H1 (cell line): ENCODE measurements around the gene MINAR1. TPM values are rescaled to one million over a fixed set of nuclear protein-coding genes. Genes with fewer than 3 reads are reported as not detected.

Source experiments
- CTCF ChIA-PET: fragments of 300-600 bp; sonication (Branson Sonifier 250); formaldehyde crosslinking; loops from one replicate; lab custom pipeline; 2021; ENCODE audit not compliant: partially characterized antibody; lab: Charles Lee
- POLR2A ChIA-PET: fragments of 300-600 bp; sonication (Branson Sonifier 250); formaldehyde crosslinking; loops from one replicate; lab custom pipeline; 2021; ENCODE audit warnings: inconsistent platforms; ENCODE audit not compliant: partially characterized antibody; lab: Charles Lee
- DNase-seq, 2 experiments: peaks; one replicate each; pipeline versions ENCODE4 v3.0.0 to v3.0.0-alpha.2; 2010 to 2022; ENCODE audit warnings: low spot score in 2 of 2, low read depth in 1 of 2, mixed read lengths in 1 of 2
- FAIRE-seq: peaks from 2 replicates; lab custom pipeline; 2011; peaks lifted over from hg19 to GRCh38; lab: Jason Lieb, UNC
- H2AFZ ChIP-seq: 2 replicates; pipeline ENCODE4 v1.8.1; 2012; ENCODE audit warnings: low read length, inconsistent platforms
- H2AK5ac ChIP-seq: 2 replicates; pipeline ENCODE4 v1.6.1; 2013; ENCODE audit warnings: low read depth, low read length
- H2BK120ac ChIP-seq: replicated peaks from 2 replicates; pipeline ENCODE3; 2013; ENCODE audit warnings: low read depth, low read length, inconsistent platforms
- H2BK12ac ChIP-seq: 2 replicates; pipeline ENCODE4 v1.6.1; 2013; ENCODE audit warnings: low read depth, low read length
- H2BK15ac ChIP-seq: 2 replicates; pipeline ENCODE4 v1.6.1; 2013; ENCODE audit warnings: low read length
- H2BK20ac ChIP-seq: 2 replicates; pipeline ENCODE4 v1.6.1; 2013; ENCODE audit warnings: low read length
- H2BK5ac ChIP-seq: 2 replicates; pipeline ENCODE4 v1.6.1; 2013; ENCODE audit warnings: low read depth, low read length
- H3K14ac ChIP-seq: 2 replicates; pipeline ENCODE4 v1.6.1; 2013; ENCODE audit warnings: inconsistent platforms; ENCODE audit not compliant: insufficient read length
- H3K18ac ChIP-seq: 2 replicates; pipeline ENCODE4 v1.6.1; 2013; ENCODE audit warnings: low read length; ENCODE audit errors: extremely low read depth
- H3K23ac ChIP-seq: 2 replicates; pipeline ENCODE4 v1.6.1; 2013; ENCODE audit warnings: inconsistent platforms; ENCODE audit not compliant: insufficient read length
- H3K23me2 ChIP-seq: 2 replicates; pipeline ENCODE4 v1.6.1; 2013; ENCODE audit warnings: low read depth, low read length
- H3K27ac ChIP-seq: 2 replicates; pipeline ENCODE4 v1.6.1; 2011; ENCODE audit warnings: low read depth, low read length, inconsistent platforms
- H3K27me3 ChIP-seq, 4 experiments: replicated peaks in 1 of 4; 1 replicate in 1 of 4; 2 replicates in 3 of 4; pipeline versions ENCODE4 v1.6.1 to v1.8.1; 2011 to 2013; ENCODE audit warnings: low read length in 3 of 4, mild to moderate bottlenecking in 3 of 4, inconsistent platforms in 2 of 4, mixed read lengths in 2 of 4, moderate library complexity in 1 of 4; ENCODE audit not compliant: control insufficient read depth in 3 of 4, insufficient read depth in 3 of 4; ENCODE audit errors: extremely low read depth in 1 of 4
- H3K36me3 ChIP-seq, 4 experiments: 2 replicates each; pipeline versions ENCODE4 v1.6.1 to v1.8.1; 2011 to 2013; ENCODE audit warnings: mild to moderate bottlenecking in 4 of 4, low read length in 3 of 4, moderate library complexity in 2 of 4, control low read depth in 1 of 4, inconsistent platforms in 1 of 4; ENCODE audit not compliant: insufficient read depth in 4 of 4, control insufficient read depth in 2 of 4
- H3K4ac ChIP-seq: replicated peaks from 2 replicates; pipeline ENCODE3; 2013; ENCODE audit warnings: low read length, low read depth, mixed read lengths, inconsistent platforms; ENCODE audit not compliant: insufficient read length
- H3K4me1 ChIP-seq, 4 experiments: replicated peaks in 1 of 4; 1 replicate in 1 of 4; 2 replicates in 3 of 4; pipeline versions ENCODE4 v1.6.1 to v1.8.1; 2011 to 2013; ENCODE audit warnings: low read length in 3 of 4, inconsistent platforms in 2 of 4, mixed read lengths in 1 of 4; ENCODE audit not compliant: insufficient read depth in 4 of 4, control insufficient read depth in 3 of 4
- H3K4me2 ChIP-seq, 2 experiments: 2 replicates each; pipeline versions ENCODE4 v1.6.1 to v1.8.1; 2011 to 2013; ENCODE audit warnings: low read depth in 2 of 2, low read length in 2 of 2, control low read depth in 1 of 2, inconsistent platforms in 1 of 2, mild to moderate bottlenecking in 1 of 2; ENCODE audit not compliant: insufficient read depth in 1 of 2
- H3K4me3 ChIP-seq, 4 experiments: fragments of 200-600, 300-600 bp in 1 of 4; sonication (generic), shearing (Covaris generic), sonication (Bioruptor Twin) in 1 of 4; 2 replicates each; pipeline versions ENCODE4 v1.5.1 to v1.8.1; 2011 to 2016; ENCODE audit warnings: low read length in 4 of 4, low read depth in 3 of 4, control low read depth in 2 of 4, inconsistent platforms in 2 of 4, mild to moderate bottlenecking in 2 of 4, mixed read lengths in 1 of 4, moderate library complexity in 1 of 4; ENCODE audit not compliant: insufficient read depth in 2 of 4; ENCODE audit errors: extremely low read depth in 1 of 4
- H3K56ac ChIP-seq: replicated peaks from 2 replicates; pipeline ENCODE3; 2013; ENCODE audit warnings: low read depth, mild to moderate bottlenecking, mixed read lengths, low read length, inconsistent platforms; ENCODE audit not compliant: insufficient read length
- H3K79me1 ChIP-seq: 2 replicates; pipeline ENCODE4 v1.6.1; 2013; ENCODE audit warnings: low read depth, low read length, control low read depth
- H3K79me2 ChIP-seq, 2 experiments: 2 replicates each; pipeline versions ENCODE4 v1.6.1 to v1.8.1; 2012 to 2013; ENCODE audit warnings: low read length in 2 of 2, mild to moderate bottlenecking in 2 of 2, inconsistent platforms in 1 of 2; ENCODE audit not compliant: insufficient read depth in 2 of 2, control insufficient read depth in 1 of 2
- H3K9ac ChIP-seq, 4 experiments: replicated peaks in 1 of 4; 1 replicate in 1 of 4; 2 replicates in 3 of 4; pipeline versions ENCODE4 v1.6.1 to v1.8.1; 2011 to 2013; ENCODE audit warnings: low read depth in 3 of 4, low read length in 3 of 4, control low read depth in 2 of 4, mild to moderate bottlenecking in 2 of 4, moderate library complexity in 2 of 4, inconsistent platforms in 1 of 4; ENCODE audit errors: extremely low read depth in 1 of 4
- H3K9me3 ChIP-seq, 2 experiments: 2 replicates each; pipeline versions ENCODE4 v1.6.1 to v1.8.1; 2012 to 2013; ENCODE audit warnings: mild to moderate bottlenecking in 2 of 2, moderate library complexity in 2 of 2, control low read depth in 1 of 2, inconsistent platforms in 1 of 2, low read depth in 1 of 2, low read length in 1 of 2, mixed read lengths in 1 of 2; ENCODE audit not compliant: insufficient read depth in 2 of 2
- H4K20me1 ChIP-seq, 2 experiments: replicated peaks in 1 of 2; 2 replicates each; pipeline versions ENCODE3 to v1.8.1; 2011 to 2013; ENCODE audit warnings: inconsistent platforms in 2 of 2, low read length in 2 of 2, mild to moderate bottlenecking in 1 of 2; ENCODE audit not compliant: insufficient read depth in 2 of 2, control insufficient read depth in 1 of 2
- H4K5ac ChIP-seq: 2 replicates; pipeline ENCODE4 v1.6.1; 2013; ENCODE audit warnings: low read length, low read depth, mixed read lengths, inconsistent platforms; ENCODE audit not compliant: insufficient read length
- H4K8ac ChIP-seq: 2 replicates; pipeline ENCODE4 v1.8.0; 2013; ENCODE audit warnings: mild to moderate bottlenecking, moderate library complexity, low read length, inconsistent platforms; ENCODE audit not compliant: insufficient read depth; ENCODE audit errors: extremely low read depth
- H4K91ac ChIP-seq: replicated peaks from 2 replicates; pipeline ENCODE3; 2013; ENCODE audit warnings: low read length, mixed read lengths, inconsistent platforms; ENCODE audit not compliant: insufficient read length
- ASH2L ChIP-seq: fragments of 200-600, 300-600 bp; sonication (generic); IDR thresholded peaks from one replicate; pipeline ENCODE4 v1.7.1; 2017; ENCODE audit warnings: low read length
- ATF2 ChIP-seq: IDR thresholded peaks from 2 replicates; pipeline ENCODE4 v1.6.1; 2012; ENCODE audit warnings: low read length, inconsistent platforms
- BACH1 ChIP-seq: IDR thresholded peaks from 2 replicates; pipeline ENCODE4 v1.6.1; 2012; ENCODE audit warnings: low read length, improper control_type of control experiment
- BRCA1 ChIP-seq: IDR thresholded peaks from 2 replicates; pipeline ENCODE4 v1.6.1; 2012; ENCODE audit warnings: low read depth, low read length, improper control_type of control experiment
- CBX5 ChIP-seq: fragments of 300-800, 300-1000 bp; sonication (generic); IDR thresholded peaks from 2 replicates; pipeline ENCODE4 v1.7.1; 2016; ENCODE audit warnings: antibody characterized with exemption, low read length, low read depth
- EP300 ChIP-seq, 2 experiments: IDR thresholded peaks; 1 replicate in 1 of 2; 2 replicates in 1 of 2; pipeline ENCODE4 v1.6.1; 2011 to 2012; ENCODE audit warnings: low read depth in 2 of 2, low read length in 2 of 2, mild to moderate bottlenecking in 2 of 2, borderline replicate concordance in 1 of 2, inconsistent platforms in 1 of 2, moderate library complexity in 1 of 2
- JUND ChIP-seq: IDR thresholded peaks from 2 replicates; pipeline ENCODE4 v1.6.1; 2011; ENCODE audit warnings: mild to moderate bottlenecking, improper control_type of control experiment, low read length
- MAFK ChIP-seq: IDR thresholded peaks from 2 replicates; pipeline ENCODE4 v1.6.1; 2012; ENCODE audit warnings: low read depth, mild to moderate bottlenecking, improper control_type of control experiment, low read length
- NRF1 ChIP-seq: IDR thresholded peaks from 2 replicates; pipeline ENCODE4 v1.6.1; 2011; ENCODE audit warnings: mild to moderate bottlenecking, low read depth, low read length, improper control_type of control experiment
- PHF8 ChIP-seq: fragments of 200-600 bp; sonication (generic); conservative IDR thresholded peaks from 2 replicates; pipeline ENCODE4 v1.7.1; 2012; ENCODE audit warnings: low read depth, mild to moderate bottlenecking, inconsistent platforms, low read length, moderate library complexity
- POLR2AphosphoS5 ChIP-seq: IDR thresholded peaks from 2 replicates; pipeline ENCODE4 v1.6.1; 2011; ENCODE audit warnings: low read depth, low read length
- TAF7 ChIP-seq: optimal IDR thresholded peaks from 2 replicates; pipeline ENCODE3; 2011; ENCODE audit warnings: low read depth, mild to moderate bottlenecking, inconsistent platforms, low read length, moderate library complexity, borderline replicate concordance
- WGBS, 2 experiments: shearing (Covaris generic) in 1 of 2; methylation state at CpG; one replicate each; pipeline versions ENCODE4 v1.1.6 to v1.1.7; 2013 to 2015; ENCODE audit warnings: low lambda C conversion rate in 2 of 2, mixed read lengths in 2 of 2, inconsistent platforms in 1 of 2, low coverage in 1 of 2, missing lambda C conversion rate in 1 of 2; ENCODE audit not compliant: insufficient replicate concordance in 2 of 2, insufficient coverage in 1 of 2, insufficient read length in 1 of 2; ENCODE audit errors: extremely low coverage in 1 of 2, missing lambda C conversion rate in 1 of 2; 5-methylcytosine and 5-hydroxymethylcytosine counted together
- polyA plus RNA-seq, 7 experiments: library from polyadenylated mRNA; depleted of rRNA in 3 of 7; stranded (reverse) in 5 of 7; unstranded in 2 of 7; fragments of >200 nt in 5 of 7; fragments of 200-250 nt in 2 of 7; gene quantifications; 1 replicate in 5 of 7; 2 replicates in 1 of 7; 4 replicates in 1 of 7; pipeline versions ENCODE4 v1.2.1 to v1.2.3, GENCODE V29; 2011 to 2013; ENCODE audit warnings: missing spikeins in 2 of 7, mixed read lengths in 2 of 7
- total RNA-seq: library from RNA; stranded (reverse); fragmentation: NEBNext Ultra II Directional; extraction: Animal tissue kit (Norgen Biotek cat#: 25700); gene quantifications from 2 replicates; pipeline ENCODE4 v1.2.1, GENCODE V29; 2021

Gene MINAR1
- total and polyA plus RNA-seq, 2 of the 8 experiments (the other 6 are each of a cell fraction or from before 2014, with no cell fraction given) = 0.17 to 0.67 TPM

- no peak overlapping the region for H4K91ac ChIP-seq
- ChIA-PET POLR2A (no interaction called here), CTCF (interaction anchor here (1.0 to 2.5 kb wide), 7 partner anchors 12 to 132 kb away, joined by 3 to 12 read pairs (median 5); no protein-coding TSS in a partner anchor)
- H3K23me2 ChIP-seq = no peaks in the 10 kb centered on the region
- TF ChIP-seq ATF2 = no peak
- TF ChIP-seq JUND = no peak
- no peak for TF ChIP-seq POLR2AphosphoS5
- no peak for TF ChIP-seq EP300 (IDR thresholded peaks at IDR 0.05; ENCODE audit: borderline replicate concordance in 1 of 2, low read depth in 2 of 2, low read length in 2 of 2)
- TF ChIP-seq MAFK = no peak
- TF ChIP-seq PHF8 = no peak
- no peak for TF ChIP-seq CBX5
- TF ChIP-seq BRCA1 = no peak
- TF ChIP-seq NRF1 = no peak
- no peak for TF ChIP-seq ASH2L
- no peak for TF ChIP-seq BACH1
- no peak for TF ChIP-seq TAF7
- DNase-seq (no peak), FAIRE-seq (no peak)
- H3K27me3 ChIP-seq = no peaks in the 10 kb centered on the region
- H3K4ac ChIP-seq = no peak overlapping the region
- H3K14ac ChIP-seq = no peak overlapping the region
- H3K36me3 ChIP-seq = no peaks in the 10 kb centered on the region
- H3K56ac ChIP-seq = no peak overlapping the region
- H3K23ac ChIP-seq = no peak overlapping the region
- H3K9me3 ChIP-seq = no peaks in the 10 kb centered on the region
- H2BK12ac ChIP-seq = no peak overlapping the region
- H3K4me1 ChIP-seq = no peaks in the 10 kb centered on the region
- H3K79me1 ChIP-seq = no peaks in the 10 kb centered on the region
- H2AK5ac ChIP-seq = no peak overlapping the region
- 96% methylated on average over 4 of the region's 4 CpGs; no CpG with 5 or more reads in 1 of the 2 experiments for WGBS, 2 experiments
- H4K8ac ChIP-seq = no peak overlapping the region
- H3K4me2 ChIP-seq = no peak overlapping the region
- H3K79me2 ChIP-seq = no peaks in the 10 kb centered on the region
- H2BK5ac ChIP-seq = no peak overlapping the region
- H3K18ac ChIP-seq = no peak overlapping the region
- no peak overlapping the region for H3K4me3 ChIP-seq
- H2BK15ac ChIP-seq = no peak overlapping the region
- no peak overlapping the region for H4K5ac ChIP-seq
- H4K20me1 ChIP-seq = no peaks in the 10 kb centered on the region
- H3K9ac ChIP-seq = no peak overlapping the region
- no peak overlapping the region for H2AFZ ChIP-seq
- H2BK20ac ChIP-seq = no peak overlapping the region
- no peak overlapping the region for H3K27ac ChIP-seq
- H2BK120ac ChIP-seq = no peak overlapping the region
These were observed 31.7 kb downstream of the MINAR1 start for GRCh38 chr15:79463781-79464270.
